SK-N-SH treated with all-trans-retinoic acid at 6 μM for 48 hours (cell line): Measurements from ENCODE around the gene SMAP1.

ENCODE experiments used
- CSRNP3 ChIP-seq: fragments of 250-450 bp; sonication (Bioruptor Pico); IDR thresholded peaks from 2 replicates; pipeline ENCODE4 v1.5.1; 2021; ENCODE audit warnings: mild to moderate bottlenecking, moderate library complexity
- TSHZ2 ChIP-seq: fragments of 250-450 bp; sonication (Bioruptor Pico); IDR thresholded peaks from 2 replicates; pipeline ENCODE4 v1.5.0; 2020; ENCODE audit warnings: mild to moderate bottlenecking, moderate library complexity
- ZFP3 ChIP-seq: fragments of 250-450 bp; sonication (Bioruptor Pico); IDR thresholded peaks from 2 replicates; pipeline ENCODE4 v1.5.0; 2020; ENCODE audit warnings: mild to moderate bottlenecking, moderate library complexity
- ZFP30 ChIP-seq: fragments of 450-650 bp; formaldehyde crosslinking; IDR thresholded peaks from 2 replicates; pipeline ENCODE4 v1.5.0; 2022; ENCODE audit warnings: mild to moderate bottlenecking, moderate library complexity
- ZNF70 ChIP-seq: fragments of 450-650 bp; formaldehyde crosslinking; IDR thresholded peaks from 2 replicates; pipeline ENCODE4 v1.5.0; 2020; ENCODE audit warnings: mild to moderate bottlenecking, moderate library complexity

- TF ChIP-seq ZFP30 (CRISPR knock-in tag), result no peak
- no peak for TF ChIP-seq TSHZ2 (CRISPR knock-in tag)
- TF ChIP-seq CSRNP3 (CRISPR knock-in tag), result no peak
- no peak for TF ChIP-seq ZFP3 (CRISPR knock-in tag)
- no peak for TF ChIP-seq ZNF70
Measured at GRCh38 chr6:70672549-70672948, 4.9 kb downstream of the SMAP1 start.
